CD14-positive monocyte (primary cell): ENCODE measurements around the gene SAAL1. TPM values are rescaled to one million over a fixed set of nuclear protein-coding genes. Genes with fewer than 3 reads are reported as not detected.

Experiments used
- DNase-seq, 3 donors: peaks; one replicate each; pipeline ENCODE4 v3.0.0-alpha.2; 2011 to 2022
- H2AFZ ChIP-seq: 2 replicates; pipeline ENCODE4 v1.6.0; 2012; ENCODE audit warnings: mild to moderate bottlenecking, low read depth, low read length, inconsistent platforms; ENCODE audit not compliant: insufficient read depth, poor library complexity, severe bottlenecking
- H3K27ac ChIP-seq, 2 donors: 1 replicate in 1 of 2; 2 replicates in 1 of 2; pipeline ENCODE4 v1.5.1; 2012 to 2013; ENCODE audit warnings: low read length in 2 of 2, control low read depth in 1 of 2, inconsistent platforms in 1 of 2, low read depth in 1 of 2, mild to moderate bottlenecking in 1 of 2
- H3K27me3 ChIP-seq, 2 donors: one replicate each; pipeline versions ENCODE4 v1.6.0 to v1.6.1; 2011 to 2013; ENCODE audit warnings: low read length in 2 of 2; ENCODE audit not compliant: control insufficient read depth in 2 of 2, insufficient read depth in 2 of 2
- H3K36me3 ChIP-seq, 2 donors: replicated peaks in 1 of 2; 1 replicate in 1 of 2; 2 replicates in 1 of 2; pipeline versions ENCODE4 v1.5.1 to v1.6.1; 2012 to 2013; ENCODE audit warnings: low read length in 2 of 2, control low read depth in 1 of 2, inconsistent platforms in 1 of 2, mild to moderate bottlenecking in 1 of 2; ENCODE audit not compliant: insufficient read depth in 2 of 2, control insufficient read depth in 1 of 2
- H3K4me1 ChIP-seq, 2 donors: 1 replicate in 1 of 2; 2 replicates in 1 of 2; pipeline versions ENCODE4 v1.5.1 to v1.6.1; 2012 to 2013; ENCODE audit warnings: low read length in 2 of 2, control low read depth in 1 of 2, inconsistent platforms in 1 of 2, mild to moderate bottlenecking in 1 of 2, moderate library complexity in 1 of 2; ENCODE audit not compliant: insufficient read depth in 2 of 2, control insufficient read depth in 1 of 2
- H3K4me2 ChIP-seq: replicated peaks from 2 replicates; pipeline ENCODE3; 2012; ENCODE audit warnings: low read length, moderate library complexity, mild to moderate bottlenecking; ENCODE audit not compliant: poor library complexity, severe bottlenecking; ENCODE audit errors: extremely low read depth
- H3K4me3 ChIP-seq, 3 experiments: fragments of 200-600 bp in 1 of 3; sonication (generic) in 1 of 3; replicated peaks in 1 of 3; 1 replicate in 2 of 3; 2 replicates in 1 of 3; pipeline ENCODE4 v1.5.1; 2011 to 2013; ENCODE audit warnings: low read length in 3 of 3, mild to moderate bottlenecking in 3 of 3, control low read depth in 2 of 3, low read depth in 2 of 3, inconsistent platforms in 1 of 3, moderate library complexity in 1 of 3
- H3K79me2 ChIP-seq: 2 replicates; pipeline ENCODE4 v1.6.0; 2012; ENCODE audit warnings: mild to moderate bottlenecking, control low read depth, inconsistent platforms, low read length, moderate library complexity; ENCODE audit not compliant: insufficient read depth
- H3K9ac ChIP-seq: 2 replicates; pipeline ENCODE4 v1.6.0; 2017; ENCODE audit warnings: low read length, mild to moderate bottlenecking; ENCODE audit not compliant: insufficient read depth, poor library complexity, severe bottlenecking
- H3K9me3 ChIP-seq, 2 donors: replicated peaks in 1 of 2; 1 replicate in 1 of 2; 2 replicates in 1 of 2; pipeline versions ENCODE4 v1.5.1 to v1.6.1; 2012 to 2013; ENCODE audit warnings: low read length in 2 of 2, control low read depth in 1 of 2; ENCODE audit not compliant: control insufficient read depth in 1 of 2, insufficient read depth in 1 of 2
- H4K20me1 ChIP-seq: 2 replicates; pipeline ENCODE4 v1.6.0; 2012; ENCODE audit warnings: mild to moderate bottlenecking, low read length, control low read depth, moderate library complexity; ENCODE audit not compliant: insufficient read depth
- H3K27ac Mint-ChIP-seq, 7 donors: one replicate each; pipeline ENCODE4 v1.8.0; 2020; ENCODE audit warnings: mild to moderate bottlenecking in 7 of 7, mixed read lengths in 7 of 7, moderate library complexity in 6 of 7, inconsistent platforms in 2 of 7
- H3K27me3 Mint-ChIP-seq, 3 donors: one replicate each; pipeline ENCODE4 v1.8.0; 2021 to 2022; ENCODE audit warnings: low read depth in 3 of 3, mild to moderate bottlenecking in 3 of 3, mixed read lengths in 3 of 3, moderate library complexity in 3 of 3, inconsistent platforms in 1 of 3
- H3K36me3 Mint-ChIP-seq, 2 donors: one replicate each; pipeline ENCODE4 v1.8.0; 2020; ENCODE audit warnings: mixed read lengths in 2 of 2, inconsistent platforms in 1 of 2, mild to moderate bottlenecking in 1 of 2
- H3K4me1 Mint-ChIP-seq: one replicate; pipeline ENCODE4 v1.8.0; 2020; ENCODE audit warnings: mild to moderate bottlenecking, mixed read lengths
- H3K4me3 Mint-ChIP-seq, 2 donors: one replicate each; pipeline ENCODE4 v1.8.0; 2020; ENCODE audit warnings: mild to moderate bottlenecking in 2 of 2, mixed read lengths in 2 of 2, moderate library complexity in 1 of 2
- H3K9me3 Mint-ChIP-seq, 7 donors: one replicate each; pipeline ENCODE4 v1.8.0; 2020 to 2022; ENCODE audit warnings: mixed read lengths in 7 of 7, mild to moderate bottlenecking in 6 of 7, moderate library complexity in 6 of 7, inconsistent platforms in 2 of 7
- WGBS: methylation state at CpG from one replicate; pipeline ENCODE4 v1.1.5; 2013; ENCODE audit warnings: missing lambda C conversion rate; ENCODE audit not compliant: insufficient coverage; 5-methylcytosine and 5-hydroxymethylcytosine counted together
- intact Hi-C, 2 donors: fragments of 100-400 bp; cut with micrococcal nuclease; formaldehyde crosslinking; loops; one replicate each; pipeline versions ENCODE4 v1.15.0 to v1.15.1; 2023
- polyA plus RNA-seq, 3 donors: library from polyadenylated mRNA; depleted of rRNA in 1 of 3; unstranded in 2 of 3; stranded (reverse) in 1 of 3; fragments of 300-500 nt in 2 of 3; fragments of >200 nt in 1 of 3; fragmentation: Illumina TruSeq in 2 of 3; gene quantifications; 1 replicate in 2 of 3; 2 replicates in 1 of 3; pipeline ENCODE4 v1.2.3, GENCODE V29; 2012 to 2021
- TF ChIP-seq, protein P1 (sequence below): fragments of 200-600 bp; IDR thresholded peaks from one replicate; pipeline ENCODE4 v1.8.0; 2022; ENCODE audit warnings: antibody characterized with exemption, mild to moderate bottlenecking

The SAAL1 gene
- polyA plus RNA-seq, 3 donors, result 6.4 to 10.2 (median 7.6) TPM

DNA sequence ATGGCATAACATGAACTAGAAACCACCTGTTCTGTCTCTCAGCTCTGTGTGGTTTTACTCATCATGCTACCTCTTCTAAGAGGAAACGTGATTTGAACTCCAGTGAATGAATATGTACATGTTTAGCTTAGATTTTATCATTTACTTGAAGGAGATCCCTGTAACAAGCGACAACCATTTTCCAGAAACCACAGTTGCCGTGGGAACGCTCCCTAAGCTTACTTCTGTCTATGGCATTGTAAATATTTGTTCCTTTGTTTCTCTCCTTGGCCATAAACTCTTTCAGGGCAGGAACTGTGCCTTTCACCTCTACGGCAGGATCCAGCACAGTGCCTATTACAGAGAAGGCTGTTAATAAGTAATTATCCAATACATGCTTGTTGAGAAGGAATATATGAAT is 42.8 kb downstream of the SAAL1 start:
- Histone ChIP-seq H2AFZ (no peak overlapping the region), H3K27me3 (no peaks in the 10 kb centered on the region), H3K79me2 (no peaks in the 10 kb centered on the region), H4K20me1 (no peaks in the 10 kb centered on the region), H3K4me2 (no peak overlapping the region), H3K4me1 (no peaks in the 10 kb centered on the region), H3K9ac (no peak overlapping the region), H3K4me3 (no peak overlapping the region), H3K36me3 (no peaks in the 10 kb centered on the region), H3K27ac (no peak overlapping the region), H3K9me3 (no peaks in the 10 kb centered on the region)
- intact Hi-C loops, result no loop called here
- peaks cover 0 to 2% (median 0%) of the 10 kb centered on the region in 3 donors for H3K27me3 Mint-ChIP-seq
- H3K9me3 Mint-ChIP-seq, result no peaks in the 10 kb centered on the region
- no CpG with 5 or more reads among the region's 5 CpGs for WGBS
- no peak for DNase-seq
- H3K27ac Mint-ChIP-seq, result no peak overlapping the region
- H3K36me3 Mint-ChIP-seq, result no peaks in the 10 kb centered on the region
- TF ChIP-seq, protein P1, sequence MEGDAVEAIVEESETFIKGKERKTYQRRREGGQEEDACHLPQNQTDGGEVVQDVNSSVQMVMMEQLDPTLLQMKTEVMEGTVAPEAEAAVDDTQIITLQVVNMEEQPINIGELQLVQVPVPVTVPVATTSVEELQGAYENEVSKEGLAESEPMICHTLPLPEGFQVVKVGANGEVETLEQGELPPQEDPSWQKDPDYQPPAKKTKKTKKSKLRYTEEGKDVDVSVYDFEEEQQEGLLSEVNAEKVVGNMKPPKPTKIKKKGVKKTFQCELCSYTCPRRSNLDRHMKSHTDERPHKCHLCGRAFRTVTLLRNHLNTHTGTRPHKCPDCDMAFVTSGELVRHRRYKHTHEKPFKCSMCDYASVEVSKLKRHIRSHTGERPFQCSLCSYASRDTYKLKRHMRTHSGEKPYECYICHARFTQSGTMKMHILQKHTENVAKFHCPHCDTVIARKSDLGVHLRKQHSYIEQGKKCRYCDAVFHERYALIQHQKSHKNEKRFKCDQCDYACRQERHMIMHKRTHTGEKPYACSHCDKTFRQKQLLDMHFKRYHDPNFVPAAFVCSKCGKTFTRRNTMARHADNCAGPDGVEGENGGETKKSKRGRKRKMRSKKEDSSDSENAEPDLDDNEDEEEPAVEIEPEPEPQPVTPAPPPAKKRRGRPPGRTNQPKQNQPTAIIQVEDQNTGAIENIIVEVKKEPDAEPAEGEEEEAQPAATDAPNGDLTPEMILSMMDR, result no peak
- no peak overlapping the region for H3K4me3 Mint-ChIP-seq
- no peaks in the 10 kb centered on the region for H3K4me1 Mint-ChIP-seq

DNA sequence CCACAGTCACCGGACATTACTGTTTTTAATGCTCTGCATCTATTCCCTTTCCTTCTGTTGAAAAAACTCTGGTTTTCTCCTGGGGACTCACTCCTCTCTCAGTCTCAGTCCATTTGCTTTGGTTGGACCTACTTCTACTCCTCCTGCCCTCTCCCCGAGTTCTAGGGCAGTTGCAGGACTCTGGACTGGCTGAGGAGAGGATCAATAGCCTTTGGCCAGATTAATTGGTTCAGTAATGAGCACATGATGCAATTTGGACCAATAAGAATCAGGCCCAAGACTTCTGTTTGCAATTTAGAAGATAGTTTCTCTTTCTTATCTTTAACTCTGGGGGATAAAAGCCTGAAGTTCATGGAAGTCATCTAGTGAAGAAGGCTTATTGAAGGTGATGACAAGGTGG is 44.5 kb downstream of the SAAL1 start:
- Histone ChIP-seq H3K4me2 (no peak overlapping the region), H3K9me3 (no peaks in the 10 kb centered on the region), H2AFZ (no peak overlapping the region), H3K79me2 (no peaks in the 10 kb centered on the region), H4K20me1 (no peaks in the 10 kb centered on the region), H3K27me3 (no peaks in the 10 kb centered on the region), H3K9ac (no peak overlapping the region), H3K36me3 (no peaks in the 10 kb centered on the region), H3K4me1 (no peaks in the 10 kb centered on the region), H3K4me3 (no peak overlapping the region), H3K27ac (no peak overlapping the region)
- no peak overlapping the region for H3K27ac Mint-ChIP-seq
- no peaks in the 10 kb centered on the region for H3K36me3 Mint-ChIP-seq
- H3K4me3 Mint-ChIP-seq, result no peak overlapping the region
- intact Hi-C loops, result no loop called here
- no peaks in the 10 kb centered on the region for H3K9me3 Mint-ChIP-seq
- WGBS, result no CpG with 5 or more reads among the region's 2 CpGs
- TF ChIP-seq, protein P1, result no peak
- peaks cover 0 to 2% (median 0%) of the 10 kb centered on the region in 3 donors for H3K27me3 Mint-ChIP-seq
- DNase-seq, result no peak
- H3K4me1 Mint-ChIP-seq, result no peaks in the 10 kb centered on the region
